ENCODE measurements around the gene THSD7A.

The THSD7A gene

DNA sequence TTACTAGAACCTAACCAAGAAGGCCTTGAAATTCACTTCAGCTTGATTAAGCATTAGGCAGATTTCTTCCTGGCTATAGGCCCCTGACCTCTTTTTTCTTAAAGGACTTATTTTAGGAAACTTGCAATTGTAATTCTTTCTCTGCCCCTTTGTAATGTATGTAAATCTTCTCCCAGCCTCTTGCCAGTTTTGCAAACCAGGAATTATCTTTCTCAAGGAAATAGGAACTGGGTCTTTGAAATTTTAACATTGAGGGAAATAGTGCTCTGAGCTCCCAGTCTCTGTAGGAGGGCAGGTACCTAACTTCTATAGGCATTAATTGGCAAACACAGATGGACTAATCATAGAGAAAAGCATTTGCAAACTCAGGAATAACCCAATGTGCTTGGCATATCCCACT lies 342.7 kb downstream of the THSD7A start:
- no peak for DNase-seq

DNA sequence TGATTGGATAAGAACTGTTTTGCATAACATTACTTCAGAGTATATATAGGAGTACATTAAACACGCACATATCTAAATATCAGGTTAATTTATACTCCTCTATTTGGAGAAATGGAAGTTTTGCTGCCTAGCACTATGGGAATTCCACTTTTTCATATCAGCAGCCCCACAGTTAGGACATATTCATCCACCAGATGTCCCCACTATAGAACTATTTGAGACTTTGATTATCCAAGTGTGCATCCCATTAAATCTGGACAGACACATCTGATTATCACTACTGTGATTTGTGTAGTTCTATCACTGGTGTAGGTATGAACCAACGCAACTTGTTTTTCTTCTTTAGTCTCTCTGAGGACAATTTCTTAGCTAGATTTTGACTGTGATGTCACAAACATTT lies 345.7 kb downstream of the THSD7A start:
- DNase-seq = peak; percentile 15

DNA sequence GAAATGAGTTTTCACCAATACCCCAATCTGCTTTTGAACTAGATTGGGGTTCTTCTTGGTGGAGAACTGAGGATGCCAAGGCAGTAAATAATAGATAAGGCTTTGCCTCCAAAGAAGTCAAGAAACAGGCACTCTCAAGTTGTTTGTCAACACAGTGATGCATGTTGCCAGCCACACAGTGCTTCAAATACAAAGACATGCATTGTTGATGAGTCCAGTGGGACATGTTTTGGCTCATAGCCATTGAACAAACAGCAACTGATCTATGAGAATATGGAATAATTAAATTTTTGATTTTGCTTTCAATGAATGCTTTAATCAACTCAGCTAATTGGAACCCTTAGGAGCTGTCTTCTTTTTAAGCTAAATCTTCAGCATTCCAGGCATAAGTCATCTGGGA lies 346.4 kb downstream of the THSD7A start:
- no peak for DNase-seq

- no peak for DNase-seq
Measured at GRCh38 chr7:11480143-11480542, 351.9 kb downstream of the THSD7A start.

- no peak for DNase-seq
Measured at GRCh38 chr7:11478882-11479281, 353.1 kb downstream of the THSD7A start.

DNA sequence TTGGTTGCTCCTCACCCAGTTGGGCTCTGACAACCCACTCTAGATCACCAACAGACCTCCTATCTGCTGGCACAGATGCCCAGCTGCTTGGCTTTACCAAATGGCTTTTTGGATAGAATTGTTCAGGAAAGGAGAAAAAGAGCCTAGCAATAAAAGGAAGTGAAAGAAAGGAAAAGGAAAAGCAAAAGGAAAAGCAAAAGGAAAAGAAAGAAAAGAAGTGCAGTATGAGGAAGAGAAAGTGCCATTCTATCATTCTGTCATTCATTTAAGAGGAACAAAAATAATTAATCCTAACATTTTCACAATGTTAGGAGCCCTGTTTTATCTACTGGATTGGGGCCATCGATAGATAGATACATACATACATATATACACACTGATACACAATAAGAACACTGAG lies 353.6 kb downstream of the THSD7A start:
- no peak for DNase-seq

- peak; percentile 13 for DNase-seq
Measured at GRCh38 chr7:11474902-11475585, 357.0 kb downstream of the THSD7A start.

GRCh38 chr7:11473807-11474424 lies 358.1 kb downstream of the THSD7A start:
- DNase-seq = no peak

GRCh38 chr7:11473220-11473619 lies 358.8 kb downstream of the THSD7A start:
- DNase-seq = no peak

DNA sequence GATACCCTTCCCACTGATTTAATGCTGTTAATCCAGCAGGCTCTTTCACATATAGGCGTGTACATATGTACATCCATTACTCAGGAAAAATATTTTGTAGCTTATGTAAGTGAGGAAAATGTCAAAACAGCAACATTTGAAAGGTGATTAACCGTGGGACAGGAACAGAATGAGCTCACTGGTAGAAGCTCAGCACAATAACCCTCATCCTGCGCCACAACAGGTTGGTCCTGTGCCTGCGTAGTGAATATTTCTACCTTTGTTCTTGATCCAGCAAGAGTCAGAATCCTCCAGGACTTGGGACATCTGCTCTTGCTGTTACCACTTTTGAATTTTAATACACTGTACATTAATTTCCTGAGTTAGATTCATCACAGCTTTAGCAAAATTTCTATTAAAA lies 359.4 kb downstream of the THSD7A start:
- DNase-seq = no peak

- DNase-seq = no peak
Measured at GRCh38 chr7:11471255-11471654, 360.7 kb downstream of the THSD7A start.

DNA sequence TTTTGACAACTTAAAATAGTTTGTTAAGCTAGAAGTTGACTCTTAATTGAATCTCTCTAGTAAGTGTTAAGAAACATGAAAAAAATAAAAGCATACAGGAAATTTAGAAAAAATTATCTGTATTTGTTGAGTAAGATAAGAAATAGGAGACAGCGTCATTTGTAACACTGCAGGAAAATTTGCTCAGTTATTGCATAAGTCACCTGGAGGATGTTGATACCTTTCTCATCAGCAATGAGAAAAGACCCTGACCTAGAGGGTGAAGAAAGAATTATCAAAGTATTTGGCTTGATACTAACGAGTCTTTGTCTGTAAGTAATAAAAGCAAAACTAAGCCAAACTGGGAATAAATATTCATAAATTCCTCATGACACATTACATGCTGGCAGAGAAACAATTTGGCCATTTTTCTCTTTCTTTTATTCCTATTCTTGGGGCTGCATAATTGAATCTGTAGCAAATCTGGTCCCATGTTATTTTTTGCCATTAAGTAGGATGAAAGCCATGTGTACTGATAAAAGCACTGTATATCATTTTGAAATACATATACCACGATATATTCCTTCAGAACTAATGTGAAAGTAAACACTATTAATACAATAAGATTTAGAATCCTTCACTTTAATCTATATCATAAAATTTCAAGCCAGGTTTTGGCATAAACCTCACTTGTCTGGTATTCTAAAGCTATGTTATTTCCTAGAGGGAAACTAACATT lies 362.8 kb downstream of the THSD7A start:
- no peak for DNase-seq

DNA sequence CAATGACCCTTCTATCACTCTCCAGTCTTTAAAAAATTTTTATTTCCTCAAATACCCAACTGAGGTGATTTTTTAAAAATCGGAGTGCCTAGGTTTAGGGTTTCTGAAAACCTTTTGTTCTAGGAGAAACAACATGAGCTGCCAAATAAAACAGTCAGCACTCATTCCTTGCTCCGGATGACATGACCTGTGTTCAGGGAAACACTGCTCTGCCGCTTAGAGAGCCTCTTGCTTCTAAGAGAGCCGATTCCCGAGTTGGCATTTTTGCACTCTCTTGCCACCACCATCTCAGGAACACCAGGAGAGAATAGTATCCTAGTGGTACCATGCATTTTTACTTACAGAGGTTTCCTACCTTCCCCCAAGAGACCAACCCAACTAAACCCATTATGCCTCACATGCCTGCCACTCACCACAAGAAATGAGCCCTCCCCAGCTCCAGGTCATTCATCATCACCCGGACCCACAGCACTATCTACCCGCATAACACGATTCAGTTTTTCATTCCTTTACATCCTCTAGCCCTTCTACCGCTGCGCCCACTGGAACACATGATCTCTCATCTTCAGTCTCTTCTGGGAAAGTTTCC lies 365.4 kb downstream of the THSD7A start:
- no peak for DNase-seq

GRCh38 chr7:11464624-11465023 lies 367.4 kb downstream of the THSD7A start:
- no peak for DNase-seq

- no peak for DNase-seq
Measured at GRCh38 chr7:11461946-11462345, 370.1 kb downstream of the THSD7A start.

DNA sequence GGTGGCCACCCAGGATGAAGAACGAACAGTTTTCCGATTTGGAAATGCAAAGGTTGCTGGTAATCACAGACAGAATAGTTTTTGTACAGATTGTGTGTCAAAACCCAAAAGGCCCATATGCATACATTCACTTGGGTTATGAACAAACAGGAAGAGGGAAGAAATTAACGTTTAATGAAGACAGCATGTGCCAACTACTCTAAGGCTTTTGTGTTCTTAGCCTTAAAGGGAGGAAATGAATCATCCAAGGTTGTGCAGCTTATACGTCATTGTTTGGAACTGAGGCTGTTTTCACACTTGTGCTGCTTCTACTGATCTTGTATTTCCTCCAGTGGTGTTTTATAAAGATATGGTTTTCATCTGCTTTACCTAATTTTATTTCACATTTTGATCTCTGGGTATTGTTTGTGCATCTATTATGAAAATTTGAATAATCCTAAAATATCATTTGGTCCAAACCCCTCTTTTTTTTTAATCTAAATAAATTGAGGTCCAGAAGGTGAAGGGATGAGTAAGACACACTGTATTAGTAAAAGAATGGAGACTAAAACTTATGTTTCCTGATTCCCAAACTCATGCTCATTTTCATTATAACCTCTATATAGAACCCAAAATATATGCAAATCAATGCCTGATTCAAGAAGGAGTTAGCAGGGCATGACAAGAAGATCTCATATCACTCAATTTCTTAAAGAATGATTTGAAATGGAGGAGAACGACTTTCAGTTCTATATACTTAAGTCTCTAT lies 373.1 kb downstream of the THSD7A start:
- peak; percentile 80 for DNase-seq

DNA sequence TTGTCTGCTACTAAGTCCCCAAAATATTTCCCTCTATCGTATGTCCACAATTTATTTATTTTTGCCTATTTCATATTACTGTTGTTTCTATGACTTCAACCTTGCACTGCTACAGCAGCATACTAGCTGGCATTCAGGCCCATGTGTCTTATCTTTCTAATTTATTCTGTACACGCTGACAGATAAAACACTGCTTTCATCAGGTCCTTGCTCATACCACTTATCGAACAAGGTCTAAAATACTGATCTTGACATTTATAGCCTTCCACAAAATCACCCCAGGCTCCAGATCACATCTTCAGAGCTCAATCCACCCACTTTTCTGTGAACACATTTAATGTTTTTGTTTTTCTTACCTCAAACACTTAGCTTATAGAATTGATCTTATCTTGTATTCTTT lies 374.6 kb downstream of the THSD7A start:
- DNase-seq = no peak

- no peak for DNase-seq
Measured at GRCh38 chr7:11456574-11456973, 375.4 kb downstream of the THSD7A start.

DNA sequence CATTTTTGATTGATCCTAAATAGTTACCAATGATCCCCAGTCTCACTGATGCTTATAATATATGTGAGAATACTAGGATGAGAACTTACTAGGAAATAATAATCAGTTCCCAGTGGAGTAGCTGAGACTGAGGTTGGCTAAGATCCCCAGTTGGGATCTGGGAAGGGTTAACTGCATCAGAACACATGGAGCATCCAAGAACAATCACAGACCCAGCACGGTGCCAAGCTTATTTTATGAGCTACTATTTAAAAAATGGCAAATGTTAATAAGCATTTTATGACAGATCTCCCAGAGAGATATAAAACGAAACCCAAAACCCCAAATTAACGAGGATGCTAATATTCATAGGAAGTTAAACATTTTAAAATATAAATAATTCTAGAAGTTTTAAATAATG lies 379.5 kb downstream of the THSD7A start:
- DNase-seq = no peak

DNA sequence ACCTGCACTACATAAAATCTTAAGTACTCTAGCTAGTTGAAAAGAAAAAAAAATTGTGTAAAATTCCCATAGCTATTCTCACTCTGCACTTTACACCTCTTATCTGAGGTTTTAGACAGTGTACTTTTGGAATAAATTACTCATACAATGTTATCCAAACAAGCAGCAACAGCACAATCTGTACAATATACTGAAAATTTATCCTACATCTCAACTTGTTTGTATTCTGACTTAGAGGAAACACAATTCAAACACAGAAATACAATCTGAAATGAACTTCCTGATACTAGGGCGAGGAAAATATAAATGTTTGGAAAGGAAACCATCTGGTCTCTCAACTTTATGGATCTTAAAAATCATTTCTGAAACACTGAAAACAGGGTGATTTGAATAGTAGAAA lies 381.7 kb downstream of the THSD7A start:
- peak; percentile 34 for DNase-seq

- no peak for DNase-seq
Measured at GRCh38 chr7:11449316-11449715, 382.7 kb downstream of the THSD7A start.

- DNase-seq = no peak
Measured at GRCh38 chr7:11448323-11448722, 383.7 kb downstream of the THSD7A start.

GRCh38 chr7:11447106-11447505 lies 384.9 kb downstream of the THSD7A start:
- no peak for DNase-seq

All from DMS53 (cell line).